ENCODE measurements around the gene ECE1. TPM values are rescaled to one million over a fixed set of nuclear protein-coding genes. Genes with fewer than 3 reads are reported as not detected.

ECE1 gene
- total RNA-seq (2022; extraction: Qiagen RNA extraction; ENCODE audit: low read depth) = 51.2 to 68.2 TPM (median 58.4 TPM) in 5 replicates

GRCh38 chr1:21289700-21290545 is at the start of gene ECE1:
TSS of gene ECE1 (minus strand) at chr1:21290463. CDS start at chr1:21290414, 49 bp downstream.

GRCh38 chr1:21176586-21177555 is 113.4 kb downstream of the ECE1 start, which contains the start of gene EIF4G3:
TSS of gene EIF4G3 (minus strand) at chr1:21176897. CDS start at chr1:21002742, 174,155 bp downstream.

Other genes with a start within 250 kb of the ECE1 start
- 17.9 to 23.3 TPM (median 20.4 TPM) in 5 replicates for gene EIF4G3, start 113.6 kb downstream of the ECE1 start, total RNA-seq (2022; extraction: Qiagen RNA extraction; ENCODE audit: low read depth)
- 4.9 to 8.3 TPM (median 6.2 TPM) in 5 replicates for gene NBPF3, start 149.7 kb upstream of the ECE1 start, total RNA-seq (2022; extraction: Qiagen RNA extraction; ENCODE audit: low read depth)
- gene ALPL, start 219.0 kb upstream of the ECE1 start, total RNA-seq (2022; extraction: Qiagen RNA extraction; ENCODE audit: low read depth) = 0.15 to 0.43 TPM (median 0.32 TPM) in 5 replicates

Data from A549 treated with CpdA at 1 μM for 4 hours (cell line).